Stimulated activated CD8-positive, alpha-beta memory T cell treated with anti-CD3 and anti-CD28 coated beads, Interleukin-2, amount 100 ng/mL, for 48 hours (primary cell): ENCODE measurements around the gene RS1.

Experiments used
- DNase-seq, 2 donors: peaks; one replicate each; pipeline ENCODE4 v3.0.0-alpha.2; 2020; ENCODE audit warnings: low read depth in 2 of 2

RS1 gene

DNA sequence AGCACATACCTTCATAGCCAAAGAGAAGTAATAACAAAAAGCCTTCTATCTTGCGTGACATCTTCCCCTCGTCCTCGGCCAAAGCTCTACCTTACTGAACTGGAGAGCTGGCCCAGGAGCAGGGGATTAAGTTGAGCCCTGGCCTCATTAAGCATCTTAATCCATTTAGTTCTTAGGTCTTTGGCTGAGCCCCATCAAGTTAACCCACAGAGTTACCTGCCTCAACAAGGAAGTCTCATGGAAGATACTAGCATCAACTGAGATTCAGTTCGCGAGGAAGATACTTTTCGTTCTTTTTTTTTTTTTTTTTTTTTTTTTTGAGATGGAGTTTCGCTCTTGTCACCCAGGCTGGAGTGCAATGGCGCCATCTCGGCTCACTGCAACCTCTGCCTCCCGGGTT, at the start of gene RS1:
TSS of gene RS1 (minus strand) at position 101 of the 400 bp plus-strand sequence. CDS start at position 61, 40 bp downstream.
- DNase-seq = no peak

- no peak for DNase-seq
Measured at GRCh38 chrX:18719852-18720251, 47.9 kb upstream of the RS1 start.

DNA sequence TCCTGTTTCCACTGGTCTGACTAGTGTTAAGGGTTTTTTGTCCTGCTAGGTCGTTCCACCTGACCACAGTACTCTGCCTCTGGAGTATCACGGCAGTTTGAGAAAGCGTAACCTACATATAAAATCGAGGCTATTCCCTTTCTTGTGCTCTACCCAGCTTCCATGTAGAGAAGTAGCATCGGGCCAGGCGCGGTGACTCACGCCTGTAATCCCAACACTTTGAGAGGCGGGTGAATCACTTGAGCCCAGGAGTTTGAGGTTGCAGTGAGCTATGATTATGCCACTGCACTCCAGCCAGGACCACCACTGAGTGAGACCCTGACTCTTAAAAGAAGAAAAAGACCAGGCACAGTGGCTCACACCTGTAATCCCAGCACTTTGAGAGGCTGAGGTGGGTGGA, 43.0 kb upstream of the RS1 start:
- DNase-seq = no peak

DNA sequence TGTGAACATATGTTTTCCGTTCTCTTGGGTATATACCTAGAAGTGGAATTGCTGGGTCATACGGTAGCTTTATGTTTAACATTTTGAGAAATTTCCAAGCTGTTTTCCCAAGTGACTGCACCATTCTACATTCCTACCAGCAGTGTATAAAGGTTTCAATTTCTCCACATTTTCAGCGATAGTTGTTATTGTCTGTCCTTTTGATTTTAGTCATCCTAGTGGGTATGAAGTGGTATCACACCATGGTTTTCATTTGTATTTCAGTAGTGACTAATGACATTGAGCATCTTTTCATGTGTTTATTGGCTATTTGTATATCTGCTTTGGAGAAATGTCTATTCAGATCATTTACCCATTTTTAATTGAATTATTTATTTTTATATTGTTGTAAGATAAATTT, 37.9 kb upstream of the RS1 start:
- no peak for DNase-seq

GRCh38 chrX:18707426-18708049, 35.6 kb upstream of the RS1 start, which contains the start of gene PPEF1:
PPEF1 (plus strand) TSS chrX:18707645; CDS start chrX:18707781, 136 bp downstream.
- DNase-seq = no peak

DNA sequence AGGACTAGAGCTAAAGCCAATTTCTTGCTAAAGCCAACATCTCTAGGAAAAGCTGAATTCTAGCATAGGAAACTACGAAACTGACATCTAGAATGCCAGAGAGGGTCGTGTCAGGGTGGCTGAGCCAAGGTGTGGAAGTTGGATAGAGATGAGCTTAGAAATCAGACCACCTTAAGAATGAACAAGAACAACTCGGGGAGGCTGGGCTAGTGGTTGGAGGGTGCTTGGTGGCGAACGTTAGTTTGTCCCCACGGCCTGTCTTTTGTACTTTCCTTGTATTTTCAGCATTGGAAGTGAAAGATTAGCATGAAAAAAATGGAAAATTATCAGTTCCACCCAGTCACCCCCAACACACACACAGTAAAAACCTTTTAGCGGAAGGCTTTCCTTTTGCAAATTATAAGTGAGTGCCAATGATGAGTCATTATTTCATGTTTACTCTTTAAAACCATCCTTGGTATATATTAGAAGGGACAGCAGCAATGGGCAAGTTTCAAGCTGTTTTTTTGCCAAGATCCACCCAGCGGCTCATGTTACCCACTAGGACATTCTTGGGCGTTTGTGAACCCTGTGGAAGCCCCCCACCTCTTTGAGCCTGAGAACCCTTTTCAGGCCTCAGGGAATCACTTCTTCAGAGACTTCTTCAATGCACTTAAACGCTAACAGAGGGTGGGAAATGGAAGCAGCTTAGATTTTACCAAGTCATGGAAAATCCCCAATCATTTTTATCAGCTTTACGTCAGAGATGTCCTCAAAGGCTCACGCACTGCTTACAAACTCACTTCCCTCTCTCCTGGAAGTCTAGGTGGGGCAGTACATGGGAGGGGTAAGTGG, 30.7 kb upstream of the RS1 start:
- no peak for DNase-seq

DNA sequence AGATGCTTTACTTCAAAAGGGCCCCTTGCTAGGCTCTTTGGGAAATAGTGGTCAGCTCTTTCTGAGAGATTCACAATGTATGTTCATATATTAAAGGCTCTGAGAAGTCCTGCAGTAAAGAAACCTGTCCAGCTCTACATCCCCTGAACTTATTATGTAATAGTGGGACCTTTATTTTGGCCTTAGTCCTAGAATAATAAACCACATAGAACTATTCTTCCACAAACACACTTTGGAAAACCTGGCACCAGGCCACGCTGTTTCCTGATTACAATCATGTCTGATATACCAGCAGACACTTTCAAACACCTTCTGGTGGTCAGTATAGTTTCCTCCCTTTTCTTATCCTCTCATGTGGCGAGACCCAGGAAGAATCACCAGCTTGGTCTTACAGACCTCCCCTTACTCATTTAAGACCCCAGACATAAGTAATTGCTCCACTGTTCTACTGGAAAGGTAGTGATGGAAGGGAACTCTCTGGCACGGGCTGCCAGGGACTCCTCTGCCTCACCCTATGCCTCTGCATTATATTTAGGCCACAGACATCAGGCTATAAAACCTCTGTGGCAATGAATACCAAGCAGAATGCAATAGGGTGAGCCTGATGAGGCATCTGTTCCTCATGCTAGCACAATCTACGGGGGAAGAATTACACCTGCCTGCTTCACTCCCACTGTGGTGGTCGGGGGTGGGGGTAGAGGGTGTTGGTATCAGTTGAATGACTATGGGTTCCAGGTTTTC, 29.9 kb upstream of the RS1 start:
- no peak for DNase-seq

- DNase-seq = no peak
Measured at GRCh38 chrX:18698737-18699650, 27.1 kb upstream of the RS1 start.

- no peak for DNase-seq
Measured at GRCh38 chrX:18696653-18697052, 24.7 kb upstream of the RS1 start.

DNA sequence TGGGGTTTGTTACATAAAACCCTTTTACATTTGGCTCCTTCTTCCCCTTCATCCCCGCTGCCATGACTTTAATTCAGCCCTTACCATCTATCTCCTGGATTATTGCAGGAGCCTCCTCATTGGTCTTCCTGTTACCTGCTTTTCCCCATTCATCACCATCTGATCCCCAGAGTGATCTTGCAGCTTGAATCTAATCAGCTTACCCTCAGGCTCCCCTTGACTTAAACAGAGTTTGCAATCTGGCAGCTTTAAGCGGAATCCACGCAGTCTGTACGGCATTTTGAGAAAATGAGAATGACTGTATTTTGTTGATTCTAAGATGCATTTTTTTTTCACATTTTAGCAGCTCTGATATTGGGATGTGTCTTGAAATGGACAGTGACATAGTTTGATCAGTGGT, 20.6 kb upstream of the RS1 start:
- no peak for DNase-seq

- DNase-seq = no peak
Measured at GRCh38 chrX:18691431-18691830, 19.5 kb upstream of the RS1 start.

GRCh38 chrX:18687856-18688495, 16.1 kb upstream of the RS1 start:
- DNase-seq = no peak

- no peak for DNase-seq
Measured at GRCh38 chrX:18682979-18683387, 11.1 kb upstream of the RS1 start.

GRCh38 chrX:18681996-18682395, 10.1 kb upstream of the RS1 start:
- DNase-seq = no peak

GRCh38 chrX:18677161-18677869, 5.4 kb upstream of the RS1 start:
- no peak for DNase-seq

GRCh38 chrX:18676470-18676869, 4.6 kb upstream of the RS1 start:
- no peak for DNase-seq

- no peak for DNase-seq
Measured at GRCh38 chrX:18676050-18676449, 4.1 kb upstream of the RS1 start.

DNA sequence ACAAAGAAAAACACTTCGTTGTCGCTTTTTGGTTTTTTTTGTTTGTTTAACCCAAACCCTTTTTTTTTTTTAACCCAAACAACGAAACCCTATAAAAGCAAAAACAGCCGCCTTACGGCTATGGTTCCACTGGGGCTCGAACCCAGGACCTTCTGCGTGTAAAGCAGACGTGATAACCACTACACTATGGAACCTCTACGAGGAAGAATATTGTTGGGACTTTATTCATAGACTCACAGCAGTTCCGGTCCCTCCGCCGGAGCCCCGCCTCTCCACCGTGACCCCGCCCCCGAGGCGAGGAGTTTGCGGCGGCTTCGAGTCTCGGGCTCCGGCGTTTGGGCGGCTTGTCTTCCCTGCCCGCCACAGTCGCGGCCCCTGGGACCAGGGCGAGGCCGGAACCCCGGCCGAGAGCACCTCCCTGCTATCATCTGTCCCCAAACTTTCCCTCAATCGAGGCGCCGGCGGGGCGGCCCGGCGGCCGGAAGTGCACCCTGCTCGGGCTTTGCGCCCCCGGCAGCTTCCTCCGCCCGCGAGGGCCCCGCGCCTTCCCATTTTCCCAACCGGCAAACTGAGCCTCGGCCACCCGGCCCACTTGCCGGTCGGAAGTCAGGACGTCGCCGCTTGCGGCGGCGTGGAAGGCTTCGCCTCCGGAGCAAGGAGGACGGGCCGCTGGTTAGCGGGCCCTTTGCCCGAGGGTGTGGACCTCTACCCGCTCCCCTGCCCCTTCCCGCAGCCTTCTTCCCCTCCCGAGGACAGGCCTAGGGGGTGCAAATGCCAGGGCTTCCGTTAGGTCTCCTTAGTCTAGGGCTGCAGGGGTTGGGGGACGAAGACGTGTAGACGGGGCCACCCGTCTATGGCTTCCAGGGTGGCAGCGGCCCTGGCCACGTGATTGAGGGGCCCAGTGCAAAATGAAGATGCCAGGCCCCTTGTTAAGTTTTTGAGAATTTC, 3.2 kb upstream of the RS1 start:
- DNase-seq = peak; percentile 51 to 56

DNA sequence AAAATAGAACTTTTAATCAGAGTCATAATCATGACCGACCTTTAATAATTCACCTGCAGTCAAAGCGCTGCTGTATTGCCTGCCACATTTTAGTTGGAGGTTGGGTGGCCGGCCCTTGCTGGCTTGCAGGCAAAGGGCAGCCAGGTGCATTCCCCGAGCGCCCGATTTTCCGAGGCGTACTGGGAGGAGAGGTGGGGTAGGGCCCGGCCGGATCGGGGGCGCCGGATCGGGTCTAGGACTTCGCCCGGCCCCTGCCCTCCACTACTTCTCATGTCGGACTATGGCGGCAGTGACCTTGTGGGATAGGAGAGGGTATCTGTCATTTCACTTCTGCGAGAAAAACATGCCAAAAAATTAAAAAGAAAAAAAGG, 2.5 kb upstream of the RS1 start:
- DNase-seq = no peak
